Activated gamma-delta T cell (primary cell): ENCODE data around the gene MEAK7.
"Not testable (repeated sequence)": the region's sequence is repeated elsewhere in the genome, so short reads cannot be mapped to it uniquely, and the experiment has no call there.

Experiments used
- DNase-seq: peaks from one replicate; lab custom pipeline; 2025; lab: John Stamatoyannopoulos, UW

The MEAK7 gene

GRCh38 chr16:84534815-84535214, 30.4 kb upstream of the MEAK7 start:
- DNase-seq, result no peak

GRCh38 chr16:84532855-84533486, 28.5 kb upstream of the MEAK7 start:
- no peak for DNase-seq

GRCh38 chr16:84532291-84532724, 27.8 kb upstream of the MEAK7 start:
- DNase-seq, result no peak

- DNase-seq, result no peak
Measured at GRCh38 chr16:84531671-84532111, 27.2 kb upstream of the MEAK7 start.

- DNase-seq, result no peak
Measured at GRCh38 chr16:84530590-84530989, 26.1 kb upstream of the MEAK7 start.

GRCh38 chr16:84529607-84530006, 25.1 kb upstream of the MEAK7 start:
- DNase-seq, result no peak

- no peak for DNase-seq
Measured at GRCh38 chr16:84528322-84528721, 23.9 kb upstream of the MEAK7 start.

GRCh38 chr16:84527532-84528269, 23.2 kb upstream of the MEAK7 start:
- DNase-seq, result no peak

GRCh38 chr16:84526794-84527531, 22.5 kb upstream of the MEAK7 start:
- DNase-seq, result no peak

GRCh38 chr16:84524941-84525581, 20.6 kb upstream of the MEAK7 start:
- not testable (repeated sequence) for DNase-seq

GRCh38 chr16:84524346-84524920, 20.0 kb upstream of the MEAK7 start:
- no peak for DNase-seq

- no peak for DNase-seq
Measured at GRCh38 chr16:84521497-84521770, 17.0 kb upstream of the MEAK7 start.

- DNase-seq, result no peak
Measured at GRCh38 chr16:84520725-84521496, 16.5 kb upstream of the MEAK7 start.

GRCh38 chr16:84519855-84520254, 15.4 kb upstream of the MEAK7 start:
- no peak for DNase-seq

GRCh38 chr16:84518804-84519341, 14.4 kb upstream of the MEAK7 start:
- DNase-seq, result no peak

- not testable (repeated sequence) for DNase-seq
Measured at GRCh38 chr16:84518220-84518619, 13.8 kb upstream of the MEAK7 start.

- no peak for DNase-seq
Measured at GRCh38 chr16:84517366-84517765, 12.9 kb upstream of the MEAK7 start.

- DNase-seq, result peak; percentile 51
Measured at GRCh38 chr16:84514874-84515835, 10.7 kb upstream of the MEAK7 start.

GRCh38 chr16:84514295-84514873, 9.9 kb upstream of the MEAK7 start:
- no peak for DNase-seq

- no peak for DNase-seq
Measured at GRCh38 chr16:84513666-84514065, 9.2 kb upstream of the MEAK7 start.
